ENCODE results near the gene SLMAP. TPM values are rescaled to one million over a fixed set of nuclear protein-coding genes. Genes with fewer than 3 reads are reported as not detected.

Gene SLMAP
- total RNA-seq, 2 experiments from 2014 or later = 51.2 to 52.8 TPM

GRCh38 chr3:57738391-57738790 is 17.7 kb upstream of the SLMAP start:
- Mint-ChIP-seq H3K27me3 (no peaks in the 10 kb centered on the region), H3K4me3 (no peak overlapping the region), H3K9me3 (no peaks in the 10 kb centered on the region), H3K36me3 (no peaks in the 10 kb centered on the region), H3K4me1 (no peaks in the 10 kb centered on the region), H3K27ac (no peak overlapping the region)
- no peak for DNase-seq

- Mint-ChIP-seq H3K27ac (no peak overlapping the region), H3K36me3 (no peaks in the 10 kb centered on the region), H3K4me1 (no peaks in the 10 kb centered on the region), H3K4me3 (no peak overlapping the region), H3K27me3 (no peaks in the 10 kb centered on the region), H3K9me3 (no peaks in the 10 kb centered on the region)
- no peak for DNase-seq
Observed at GRCh38 chr3:57740027-57740426, 16.1 kb upstream of the SLMAP start.

- Mint-ChIP-seq H3K36me3 (no peaks in the 10 kb centered on the region), H3K27me3 (no peaks in the 10 kb centered on the region), H3K4me3 (no peak overlapping the region), H3K9me3 (no peaks in the 10 kb centered on the region), H3K4me1 (no peaks in the 10 kb centered on the region), H3K27ac (no peak overlapping the region)
- DNase-seq = no peak
Observed at GRCh38 chr3:57743496-57743895, 12.6 kb upstream of the SLMAP start.

- H3K27me3 Mint-ChIP-seq = no peaks in the 10 kb centered on the region
- no peak for DNase-seq
Observed at GRCh38 chr3:57745101-57745500, 11.0 kb upstream of the SLMAP start.

GRCh38 chr3:57746156-57747010 is 9.7 kb upstream of the SLMAP start:
- no peak for DNase-seq
- no peaks in the 10 kb centered on the region for H3K4me1 Mint-ChIP-seq
- no peaks in the 10 kb centered on the region for H3K27me3 Mint-ChIP-seq
- H3K27ac Mint-ChIP-seq = no peak overlapping the region
- H3K36me3 Mint-ChIP-seq = no peaks in the 10 kb centered on the region
- H3K9me3 Mint-ChIP-seq = no peaks in the 10 kb centered on the region
- H3K4me3 Mint-ChIP-seq = no peak overlapping the region

More at GRCh38 chr3:57745101-57745500, 11.0 kb upstream of the SLMAP start:
- Mint-ChIP-seq H3K36me3 (no peaks in the 10 kb centered on the region), H3K4me3 (no peak overlapping the region), H3K9me3 (no peaks in the 10 kb centered on the region), H3K27ac (no peak overlapping the region), H3K4me1 (no peaks in the 10 kb centered on the region)

GRCh38 chr3:57749542-57749941 is 6.6 kb upstream of the SLMAP start:
- Mint-ChIP-seq H3K27ac (no peak overlapping the region), H3K4me3 (no peak overlapping the region), H3K36me3 (no peaks in the 10 kb centered on the region), H3K27me3 (no peaks in the 10 kb centered on the region), H3K9me3 (no peaks in the 10 kb centered on the region), H3K4me1 (peaks cover 1% of the 10 kb centered on the region)
- DNase-seq = no peak

- DNase-seq = no peak
- H3K9me3 Mint-ChIP-seq = no peaks in the 10 kb centered on the region
- no peak overlapping the region for H3K4me3 Mint-ChIP-seq
- H3K27ac Mint-ChIP-seq = no peak overlapping the region
- peaks cover 7% of the 10 kb centered on the region for H3K4me1 Mint-ChIP-seq
- peaks cover 4% of the 10 kb centered on the region for H3K36me3 Mint-ChIP-seq
- H3K27me3 Mint-ChIP-seq = no peaks in the 10 kb centered on the region
Observed at GRCh38 chr3:57752307-57752706, 3.8 kb upstream of the SLMAP start.

- H3K9me3 Mint-ChIP-seq = no peaks in the 10 kb centered on the region
- no peak for DNase-seq
Observed at GRCh38 chr3:57753016-57753415, 3.1 kb upstream of the SLMAP start.

GRCh38 chr3:57755368-57755675 is 787 bp upstream of the SLMAP start:
- H3K4me3 Mint-ChIP-seq = peak overlapping the region; percentile 97
- peak overlapping the region; percentile 91 for H3K27ac Mint-ChIP-seq
- no peaks in the 10 kb centered on the region for H3K27me3 Mint-ChIP-seq
- H3K36me3 Mint-ChIP-seq = peaks cover 22% of the 10 kb centered on the region
- peaks cover 28% of the 10 kb centered on the region for H3K4me1 Mint-ChIP-seq
- DNase-seq = no peak
- no peaks in the 10 kb centered on the region for H3K9me3 Mint-ChIP-seq

More at GRCh38 chr3:57753016-57753415, 3.1 kb upstream of the SLMAP start:
- Mint-ChIP-seq H3K27ac (no peak overlapping the region), H3K4me3 (no peak overlapping the region), H3K4me1 (peaks cover 13% of the 10 kb centered on the region), H3K27me3 (no peaks in the 10 kb centered on the region), H3K36me3 (peaks cover 11% of the 10 kb centered on the region)

GRCh38 chr3:57756528-57757401 is 656 bp downstream of the SLMAP start:
- peak overlapping the region; percentile 92 for H3K27ac Mint-ChIP-seq
- peak; percentile 56 for DNase-seq
- H3K9me3 Mint-ChIP-seq = no peaks in the 10 kb centered on the region
- peaks cover 28% of the 10 kb centered on the region for H3K4me1 Mint-ChIP-seq
- H3K36me3 Mint-ChIP-seq = peaks cover 28% of the 10 kb centered on the region
- peak overlapping the region; percentile 97 for H3K4me3 Mint-ChIP-seq
- no peaks in the 10 kb centered on the region for H3K27me3 Mint-ChIP-seq

- Mint-ChIP-seq H3K4me3 (peak overlapping the region; percentile 97), H3K4me1 (peaks cover 31% of the 10 kb centered on the region), H3K27ac (no peak overlapping the region), H3K9me3 (no peaks in the 10 kb centered on the region), H3K36me3 (peaks cover 30% of the 10 kb centered on the region), H3K27me3 (no peaks in the 10 kb centered on the region)
- DNase-seq = no peak
Observed at GRCh38 chr3:57757642-57758297, 1.7 kb downstream of the SLMAP start.

GRCh38 chr3:57758686-57759085 is 2.6 kb downstream of the SLMAP start:
- H3K27ac Mint-ChIP-seq = no peak overlapping the region
- peaks cover 36% of the 10 kb centered on the region for H3K4me1 Mint-ChIP-seq
- DNase-seq = no peak
- peak overlapping the region; percentile 97 for H3K4me3 Mint-ChIP-seq
- no peaks in the 10 kb centered on the region for H3K27me3 Mint-ChIP-seq
- peaks cover 35% of the 10 kb centered on the region for H3K36me3 Mint-ChIP-seq
- no peaks in the 10 kb centered on the region for H3K9me3 Mint-ChIP-seq

GRCh38 chr3:57764794-57765193 is 8.7 kb downstream of the SLMAP start:
- no peak for DNase-seq
- H3K4me3 Mint-ChIP-seq = no peak overlapping the region
- peaks cover 51% of the 10 kb centered on the region for H3K4me1 Mint-ChIP-seq
- no peak overlapping the region for H3K27ac Mint-ChIP-seq
- peaks cover 1% of the 10 kb centered on the region for H3K9me3 Mint-ChIP-seq
- H3K36me3 Mint-ChIP-seq = peaks cover 54% of the 10 kb centered on the region
- H3K27me3 Mint-ChIP-seq = no peaks in the 10 kb centered on the region

GRCh38 chr3:57768595-57768994 is 12.5 kb downstream of the SLMAP start:
- Mint-ChIP-seq H3K9me3 (peaks cover 1% of the 10 kb centered on the region), H3K4me1 (peaks cover 51% of the 10 kb centered on the region), H3K4me3 (no peak overlapping the region), H3K36me3 (peaks cover 56% of the 10 kb centered on the region), H3K27me3 (no peaks in the 10 kb centered on the region), H3K27ac (no peak overlapping the region)
- no peak for DNase-seq
